Measurements from ENCODE around the gene SERPINE1. TPM values are rescaled to one million over a fixed set of nuclear protein-coding genes. Genes with fewer than 3 reads are reported as not detected.

SERPINE1 gene
- total RNA-seq, 1 donor: 278 TPM

DNA sequence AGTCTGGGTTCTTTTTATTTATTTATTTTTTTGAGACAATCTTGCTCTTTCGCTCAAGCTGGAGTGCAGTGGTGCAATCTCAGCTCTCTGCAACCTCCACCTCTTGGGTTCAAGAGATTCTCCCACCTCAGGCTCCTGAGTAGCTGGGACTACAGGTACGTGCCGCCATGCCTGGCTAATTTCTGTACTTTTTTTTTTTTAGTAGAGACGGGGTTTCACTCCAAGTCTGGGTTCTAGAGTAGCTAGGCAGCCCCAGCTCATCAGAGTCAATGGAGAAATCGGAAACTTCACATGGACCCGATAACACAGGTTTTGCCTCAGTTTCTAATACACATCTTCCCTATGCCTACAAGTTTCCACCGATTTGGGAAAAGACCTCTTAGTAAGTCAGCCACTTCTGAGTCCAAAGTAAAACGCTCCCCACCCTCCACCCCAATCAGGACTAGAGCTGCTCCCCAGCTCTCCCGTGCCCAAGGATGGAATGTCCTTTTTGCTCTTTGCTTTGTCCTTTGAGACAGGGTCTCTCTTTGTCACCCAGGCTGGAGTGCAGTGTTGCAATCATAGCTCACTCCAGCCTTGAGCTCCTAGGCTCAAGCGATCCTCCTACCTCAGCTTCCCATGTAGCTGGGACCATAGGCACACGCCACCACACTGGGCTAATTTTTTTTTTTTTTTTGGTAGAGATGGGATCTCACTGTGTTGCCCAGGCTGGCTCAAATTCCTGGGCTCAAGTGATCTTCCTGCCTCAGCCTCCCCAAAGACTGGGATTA, 3.8 kb upstream of the SERPINE1 start:
- Histone ChIP-seq H4K20me1 (ENCODE audit: insufficient read depth, low read length) (peaks cover 11% of the 10 kb centered on the region), H3K79me2 (ENCODE audit: insufficient read depth, low read length) (peaks cover 20% of the 10 kb centered on the region), H3K4me1 (ENCODE audit: insufficient read depth, low read length) (peaks cover 76% of the 10 kb centered on the region), H3K4me3 (ENCODE audit: insufficient read depth, low read length) (peak overlapping the region; percentile 63), H3K27me3 (ENCODE audit: insufficient read depth, low read length) (no peaks in the 10 kb centered on the region), H2AFZ (ENCODE audit: low read length) (no peak overlapping the region), H3K4me2 (ENCODE audit: insufficient read depth, low read length) (peak overlapping the region; percentile 78), H3K27ac (ENCODE audit: low read depth, low read length) (peak overlapping the region; percentile 98), H3K9me3 (ENCODE audit: low read depth, low read length) (no peaks in the 10 kb centered on the region), H3K36me3 (ENCODE audit: insufficient read depth, low read length) (peaks cover 7% of the 10 kb centered on the region)
- DNase-seq (ENCODE audit: insufficient read length, low spot score, missing footprints): no peak
- TF ChIP-seq CTCF (IDR thresholded peaks at IDR 0.05; ENCODE audit: extremely low read depth, low read depth, low read length): no peak

DNA sequence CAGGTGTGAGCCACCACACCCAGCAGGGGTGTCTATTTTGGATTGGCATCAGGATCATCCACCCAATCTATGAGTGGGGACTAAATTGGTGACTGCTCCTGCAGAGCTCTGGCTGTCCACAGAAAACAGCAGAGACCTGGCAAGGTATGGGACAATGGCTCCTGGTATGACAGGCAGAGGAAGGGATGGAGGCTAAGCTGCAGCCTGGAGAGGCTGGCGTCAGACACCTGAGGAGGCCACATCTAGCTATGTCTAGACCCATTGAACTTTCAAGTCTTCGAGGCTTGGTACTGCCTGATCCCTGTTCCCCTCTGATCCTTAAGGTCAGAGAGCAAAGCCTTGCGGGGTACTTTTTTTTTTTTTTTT, 3.2 kb upstream of the SERPINE1 start:
- H2AFZ ChIP-seq (ENCODE audit: low read length): no peak overlapping the region
- peaks cover 76% of the 10 kb centered on the region for H3K4me1 ChIP-seq (ENCODE audit: insufficient read depth, low read length)
- peaks cover 16% of the 10 kb centered on the region for H4K20me1 ChIP-seq (ENCODE audit: insufficient read depth, low read length)
- H3K27me3 ChIP-seq (ENCODE audit: insufficient read depth, low read length): no peaks in the 10 kb centered on the region
- no peaks in the 10 kb centered on the region for H3K9me3 ChIP-seq (ENCODE audit: low read depth, low read length)
- H3K27ac ChIP-seq (ENCODE audit: low read depth, low read length): peak overlapping the region; percentile 98
- H3K36me3 ChIP-seq (ENCODE audit: insufficient read depth, low read length): peaks cover 13% of the 10 kb centered on the region
- no peak overlapping the region for H3K4me3 ChIP-seq (ENCODE audit: insufficient read depth, low read length)
- peaks cover 26% of the 10 kb centered on the region for H3K79me2 ChIP-seq (ENCODE audit: insufficient read depth, low read length)
- no peak for TF ChIP-seq CTCF (IDR thresholded peaks at IDR 0.05; ENCODE audit: extremely low read depth, low read depth, low read length)
- H3K4me2 ChIP-seq (ENCODE audit: insufficient read depth, low read length): no peak overlapping the region
- DNase-seq (ENCODE audit: insufficient read length, low spot score, missing footprints): no peak

DNA sequence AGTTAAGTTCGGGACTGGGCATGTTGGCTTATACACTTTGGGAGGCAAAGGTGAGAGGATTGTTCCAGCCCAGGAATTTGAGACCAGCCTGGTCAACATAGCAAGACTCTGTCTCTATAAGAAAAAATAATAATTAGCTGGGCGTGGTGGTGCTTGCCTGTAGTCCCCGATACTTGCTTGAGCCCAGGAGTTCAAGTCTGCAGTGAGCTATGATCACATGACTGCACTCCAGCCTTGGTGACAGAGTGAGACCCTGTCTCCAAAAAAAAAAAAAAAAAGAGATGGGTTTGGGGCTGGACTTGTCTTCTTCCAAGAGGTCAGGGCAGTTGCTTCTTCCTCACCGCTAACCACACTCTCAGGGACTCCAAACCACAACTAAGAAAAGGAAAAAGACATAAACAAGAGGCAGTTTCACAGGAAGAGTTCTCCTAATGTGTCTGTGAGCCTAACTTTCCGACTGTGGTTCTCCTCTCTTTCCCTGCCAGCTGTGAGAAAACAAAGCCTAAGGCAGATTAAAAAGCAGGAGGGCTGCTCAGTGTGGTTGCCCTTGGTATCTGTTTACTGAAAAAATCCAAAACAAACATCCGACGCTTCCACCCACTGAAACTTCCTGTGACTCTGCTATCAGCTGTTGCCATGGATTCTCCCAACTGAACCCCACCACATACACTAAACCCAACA, 2.4 kb upstream of the SERPINE1 start:
- peaks cover 18% of the 10 kb centered on the region for H4K20me1 ChIP-seq (ENCODE audit: insufficient read depth, low read length)
- H2AFZ ChIP-seq (ENCODE audit: low read length): no peak overlapping the region
- peak overlapping the region; percentile 98 for H3K27ac ChIP-seq (ENCODE audit: low read depth, low read length)
- H3K79me2 ChIP-seq (ENCODE audit: insufficient read depth, low read length): peaks cover 27% of the 10 kb centered on the region
- TF ChIP-seq CTCF (IDR thresholded peaks at IDR 0.05; ENCODE audit: extremely low read depth, low read depth, low read length): no peak
- peaks cover 15% of the 10 kb centered on the region for H3K36me3 ChIP-seq (ENCODE audit: insufficient read depth, low read length)
- peak; percentile 21 for DNase-seq (ENCODE audit: insufficient read length, low spot score, missing footprints)
- no peak overlapping the region for H3K4me3 ChIP-seq (ENCODE audit: insufficient read depth, low read length)
- peaks cover 69% of the 10 kb centered on the region for H3K4me1 ChIP-seq (ENCODE audit: insufficient read depth, low read length)
- no peaks in the 10 kb centered on the region for H3K9me3 ChIP-seq (ENCODE audit: low read depth, low read length)
- H3K4me2 ChIP-seq (ENCODE audit: insufficient read depth, low read length): peak overlapping the region; percentile 28
- H3K27me3 ChIP-seq (ENCODE audit: insufficient read depth, low read length): no peaks in the 10 kb centered on the region

- Histone ChIP-seq H3K27me3 (ENCODE audit: insufficient read depth, low read length) (no peaks in the 10 kb centered on the region), H3K36me3 (ENCODE audit: insufficient read depth, low read length) (peaks cover 30% of the 10 kb centered on the region), H2AFZ (ENCODE audit: low read length) (no peak overlapping the region), H3K4me1 (ENCODE audit: insufficient read depth, low read length) (peaks cover 57% of the 10 kb centered on the region), H3K27ac (ENCODE audit: low read depth, low read length) (peak overlapping the region; percentile 98), H4K20me1 (ENCODE audit: insufficient read depth, low read length) (peaks cover 27% of the 10 kb centered on the region), H3K4me3 (ENCODE audit: insufficient read depth, low read length) (peak overlapping the region; percentile 82), H3K9me3 (ENCODE audit: low read depth, low read length) (no peaks in the 10 kb centered on the region), H3K4me2 (ENCODE audit: insufficient read depth, low read length) (peak overlapping the region; percentile 98), H3K79me2 (ENCODE audit: insufficient read depth, low read length) (peaks cover 27% of the 10 kb centered on the region)
- DNase-seq (ENCODE audit: insufficient read length, low spot score, missing footprints): peak; percentile 69
- no peak for TF ChIP-seq CTCF (IDR thresholded peaks at IDR 0.05; ENCODE audit: extremely low read depth, low read depth, low read length)
Measured at GRCh38 chr7:101125989-101126650, 784 bp upstream of the SERPINE1 start.
